GM12892 (cell line): ENCODE results near the gene CHCHD10.

Experiments
- POLR2A ChIP-seq: IDR thresholded peaks from 2 replicates; pipeline ENCODE4 v1.6.1; 2011; ENCODE audit warnings: low read depth, low read length, control low read depth
- POLR2AphosphoS5 ChIP-seq: IDR thresholded peaks from 2 replicates; pipeline ENCODE4 v1.6.1; 2011; ENCODE audit warnings: low read depth, low read length, control low read depth
- TAF1 ChIP-seq: IDR thresholded peaks from 2 replicates; pipeline ENCODE4 v1.6.1; 2011; ENCODE audit warnings: low read depth, mild to moderate bottlenecking, control low read depth, low read length, borderline replicate concordance

- no peak for TF ChIP-seq POLR2A
- TF ChIP-seq POLR2AphosphoS5, result no peak
- no peak for TF ChIP-seq TAF1
These were observed 14.4 kb downstream of the CHCHD10 start for GRCh38 chr22:23753385-23753784.
